Measurements from ENCODE around the gene CNIH4.

GRCh38 chr1:224408294-224408590, 51.6 kb downstream of the CNIH4 start:
- no peak for TF ChIP-seq CTCF (IDR thresholded peaks at IDR 0.05)
- no peak for TF ChIP-seq POLR2A (IDR thresholded peaks at IDR 0.05)

All from thyroid gland (tissue), 4 donors.